GM18870 (cell line): Measurements from ENCODE around the gene ACTRT3.

Source experiments
- ATAC-seq: cut with Tn5 transposase; IDR thresholded peaks from one replicate; pipeline ENCODE4 v1.9.1; 2021; ENCODE audit warnings: moderate library complexity; ENCODE audit not compliant: unreplicated experiment

Gene ACTRT3

DNA sequence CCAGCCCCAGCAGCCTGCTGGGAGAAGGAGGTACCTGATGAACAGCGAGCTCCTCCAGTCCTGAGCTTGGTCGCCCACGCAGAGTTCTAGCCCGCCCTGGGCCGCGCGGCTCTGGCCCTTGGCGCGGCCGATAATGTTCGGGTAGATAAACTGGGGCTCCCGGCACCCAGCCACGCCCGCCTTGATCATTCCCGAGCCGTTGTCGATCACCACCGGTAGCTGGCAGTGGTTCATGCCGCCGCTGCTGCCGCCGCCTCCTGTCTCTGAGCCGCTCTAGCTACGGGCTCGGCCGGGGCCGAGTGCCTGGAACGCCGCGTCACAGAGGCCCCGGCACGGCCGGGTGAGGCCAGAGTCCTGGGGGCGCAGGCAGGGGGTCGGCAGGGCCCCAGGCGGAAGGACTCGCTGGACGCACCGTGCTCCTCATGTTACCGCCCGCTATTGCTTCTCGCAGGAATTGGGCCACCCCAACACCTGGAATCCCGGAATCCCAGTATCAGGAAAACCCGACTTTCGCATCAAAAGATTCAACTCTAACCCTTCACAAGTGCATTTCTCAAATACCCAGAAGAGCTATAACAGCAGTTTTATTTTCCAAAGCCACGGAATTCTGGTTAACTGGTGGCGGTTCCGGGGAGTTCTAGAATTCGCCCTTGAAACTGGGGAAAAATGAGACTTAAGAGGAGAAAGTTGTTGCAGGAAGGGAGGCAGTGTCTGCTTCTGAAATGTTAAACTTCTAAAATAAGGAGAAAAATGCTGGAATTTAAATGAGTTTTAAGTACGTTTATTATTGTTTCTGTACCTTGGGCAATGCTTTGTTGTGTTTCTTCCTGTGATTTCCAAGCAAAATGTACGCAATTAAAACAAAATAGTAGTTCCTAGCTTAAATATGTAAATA, at the start of gene ACTRT3:
TSS of gene ACTRT3 (minus strand) at position 275 of the 895 bp plus-strand sequence. CDS start at position 234, 41 bp downstream.
- ATAC-seq, result no peak

DNA sequence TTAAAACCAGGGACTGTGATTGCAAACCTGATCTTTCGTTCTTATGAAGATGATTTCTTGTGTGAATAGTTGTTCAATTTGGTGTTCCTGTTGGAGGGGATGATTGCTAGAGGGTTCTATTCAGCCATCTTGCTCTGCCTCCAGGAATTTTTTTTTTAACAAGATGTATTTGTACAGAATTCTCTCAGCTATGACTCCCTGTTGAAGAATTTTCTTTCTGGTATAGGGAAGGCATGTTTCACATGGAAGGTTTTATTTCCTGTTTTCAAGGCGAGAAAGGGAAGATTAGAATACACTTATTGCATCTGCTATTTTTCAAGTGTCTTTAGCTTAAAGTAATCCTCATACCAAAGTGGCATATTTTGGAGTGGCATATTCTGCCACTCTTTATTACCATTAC, 49.0 kb upstream of the ACTRT3 start:
- ATAC-seq, result no peak

DNA sequence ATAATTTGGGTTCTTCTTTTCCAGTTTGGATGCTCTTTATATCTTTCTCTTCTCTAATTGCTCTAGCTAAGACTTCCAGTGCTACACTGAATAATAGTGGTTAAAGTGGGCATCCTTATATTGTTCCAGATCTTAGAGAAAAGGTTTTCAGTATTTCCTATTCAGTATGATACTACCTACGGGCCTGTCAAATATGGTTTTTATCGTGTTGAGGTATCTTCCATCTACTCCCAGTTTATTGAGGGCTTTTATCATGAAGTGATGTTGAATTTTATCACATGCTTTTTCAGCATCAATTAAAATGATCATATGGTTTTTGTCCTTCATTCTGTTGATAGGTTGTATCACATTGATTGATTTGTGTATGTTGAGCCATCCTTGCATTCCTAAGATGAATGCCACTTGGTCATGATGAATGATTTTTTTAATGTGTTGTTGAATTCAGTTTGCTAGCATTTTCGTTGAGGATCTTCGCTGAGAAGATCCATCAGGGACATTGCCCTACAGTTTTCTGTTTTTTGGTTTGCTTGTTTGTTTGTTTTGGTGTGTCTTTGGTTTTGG, 46.3 kb upstream of the ACTRT3 start:
- ATAC-seq, result no peak

DNA sequence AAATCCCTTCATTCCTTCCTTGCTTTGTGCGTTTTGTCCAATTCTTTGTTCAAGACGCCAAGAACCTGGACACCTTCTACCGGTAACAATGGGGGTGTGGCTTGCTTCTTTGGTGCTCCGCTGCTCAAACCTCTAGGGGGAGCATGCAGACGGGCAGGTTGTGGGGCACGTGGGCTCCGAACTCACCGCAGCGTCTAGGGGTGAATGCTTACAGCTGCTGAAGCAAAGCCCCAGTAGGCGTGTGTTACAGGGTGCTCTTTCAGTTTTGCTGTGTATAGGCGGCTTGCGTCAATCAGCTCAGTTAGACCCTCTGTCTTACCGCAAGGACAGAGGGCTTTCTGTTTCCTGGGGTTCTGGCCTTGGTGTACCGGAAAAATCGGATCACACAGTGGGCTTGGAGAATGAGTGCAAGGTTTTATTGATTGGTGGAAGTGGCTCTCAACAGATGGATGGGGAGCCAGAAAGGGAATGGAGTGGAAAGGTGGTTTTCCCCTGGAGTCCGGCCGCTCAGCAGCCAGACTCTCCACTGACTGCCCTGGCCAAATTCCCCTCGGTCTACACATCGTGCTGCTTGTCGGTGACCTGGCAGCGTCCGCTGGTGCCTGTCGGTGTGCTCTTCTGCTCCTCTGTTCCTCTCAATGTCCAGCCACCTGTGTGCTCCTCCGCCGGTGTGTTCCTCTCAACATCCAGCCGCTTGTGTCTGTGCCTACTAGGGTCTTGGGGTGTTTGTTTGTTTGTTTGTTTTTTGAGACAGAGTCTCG, 44.6 kb upstream of the ACTRT3 start:
- peak; percentile 94 for ATAC-seq

DNA sequence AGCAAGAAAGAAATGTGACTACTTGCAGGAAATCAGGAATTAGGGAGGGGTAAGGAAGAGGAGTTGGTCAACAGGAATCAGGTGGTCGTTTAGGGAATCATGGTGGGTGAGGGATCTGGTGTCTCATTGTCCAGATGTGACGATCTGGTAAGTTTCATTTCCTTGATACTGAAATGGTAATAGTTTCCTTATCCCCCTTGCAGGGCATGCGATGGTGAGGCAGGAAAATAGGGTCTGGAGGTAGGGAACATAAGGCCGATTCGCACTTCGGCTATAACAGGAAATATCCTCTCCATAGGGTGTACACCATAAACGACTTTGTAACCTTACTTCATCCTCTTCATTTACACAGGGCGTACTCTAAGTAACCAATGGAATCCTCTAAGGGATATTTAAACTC, 43.9 kb upstream of the ACTRT3 start:
- no peak for ATAC-seq

DNA sequence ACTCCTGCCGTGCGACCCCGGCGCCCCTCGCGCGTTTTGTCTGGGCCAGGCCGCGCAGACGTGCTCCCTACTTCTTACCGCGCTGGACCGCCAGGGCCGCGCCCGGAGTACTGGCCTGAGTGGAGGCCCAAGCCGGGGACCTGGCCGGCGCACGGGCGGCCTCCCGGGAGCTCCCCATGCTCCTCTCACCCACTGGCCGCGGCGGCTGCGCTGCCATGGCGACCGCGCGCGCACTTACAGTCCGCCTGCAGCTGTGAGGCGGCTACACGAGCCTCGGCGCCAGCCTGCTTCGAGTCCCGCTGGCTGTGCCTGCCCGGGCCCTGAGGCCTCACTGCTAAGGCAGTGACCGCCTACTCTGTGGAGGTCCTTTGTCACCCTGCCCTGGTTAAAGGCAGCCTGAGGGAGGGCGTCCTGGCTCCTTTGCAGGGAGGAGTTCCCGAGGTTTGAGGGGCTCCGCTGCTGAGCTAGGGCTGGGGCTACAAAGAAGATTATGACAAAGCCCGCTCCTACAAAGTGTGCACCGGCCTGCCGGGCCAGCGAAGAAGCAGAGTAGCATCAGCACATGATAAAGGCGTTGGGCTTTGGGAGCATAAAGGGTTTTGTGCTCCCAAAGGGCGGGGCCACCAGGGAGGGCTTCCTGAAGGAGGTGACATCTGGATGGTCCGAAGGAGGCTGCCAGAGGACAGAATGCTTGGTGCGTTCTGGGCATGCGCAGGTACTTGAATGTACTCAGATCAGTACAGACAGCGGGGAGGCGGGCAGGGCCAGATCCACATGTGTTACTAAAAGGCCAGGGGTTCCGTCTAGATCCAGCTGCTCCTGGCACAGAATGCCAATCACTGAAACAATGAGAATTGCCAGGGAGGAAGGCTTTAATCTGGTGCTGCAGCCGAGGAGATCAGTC, 43.2 kb upstream of the ACTRT3 start, which contains the start of the genes LRRC34 and LRRIQ4:
TSS of gene LRRC34 (minus strand) at position 573 of the 904 bp plus-strand sequence. CDS start at position 217, 356 bp downstream.
TSS of gene LRRIQ4 (plus strand) at position 539 of the 904 bp plus-strand sequence. CDS start 9,052 bp downstream, outside the sequence.
- peak; percentile 43 for ATAC-seq

DNA sequence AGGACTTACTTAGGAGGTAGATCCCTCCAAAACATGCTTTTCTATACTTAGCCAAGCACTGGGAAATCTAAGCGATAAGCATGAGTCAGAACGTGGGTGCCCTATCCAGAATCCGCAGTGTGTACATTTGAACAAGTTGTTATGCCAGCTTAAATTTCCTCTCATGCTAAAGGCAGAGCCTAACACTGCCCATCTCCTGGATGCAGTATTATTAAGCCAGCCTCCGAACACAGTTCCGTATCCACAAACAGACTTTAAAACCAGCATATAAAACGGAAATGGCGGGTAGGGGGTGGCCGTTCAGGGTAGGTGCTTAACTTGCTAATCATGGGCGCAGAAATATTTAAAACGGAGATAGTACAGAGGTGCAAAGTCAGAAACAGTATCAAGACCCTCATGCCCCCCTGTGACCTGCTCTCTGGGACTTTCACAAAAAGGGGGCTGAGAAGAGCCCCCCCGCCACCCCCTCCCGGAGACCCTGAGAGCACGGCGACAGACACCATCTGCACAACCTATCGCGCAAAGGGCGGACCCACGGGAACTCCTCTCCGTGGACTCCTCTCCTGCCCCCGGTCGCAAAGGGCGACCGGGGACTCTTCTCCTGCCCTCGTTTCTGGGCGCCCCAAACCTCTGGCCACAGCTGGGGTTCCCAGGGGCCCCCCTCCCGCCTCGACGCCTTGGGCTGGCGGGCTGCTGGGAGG, 42.4 kb upstream of the ACTRT3 start:
- no peak for ATAC-seq

DNA sequence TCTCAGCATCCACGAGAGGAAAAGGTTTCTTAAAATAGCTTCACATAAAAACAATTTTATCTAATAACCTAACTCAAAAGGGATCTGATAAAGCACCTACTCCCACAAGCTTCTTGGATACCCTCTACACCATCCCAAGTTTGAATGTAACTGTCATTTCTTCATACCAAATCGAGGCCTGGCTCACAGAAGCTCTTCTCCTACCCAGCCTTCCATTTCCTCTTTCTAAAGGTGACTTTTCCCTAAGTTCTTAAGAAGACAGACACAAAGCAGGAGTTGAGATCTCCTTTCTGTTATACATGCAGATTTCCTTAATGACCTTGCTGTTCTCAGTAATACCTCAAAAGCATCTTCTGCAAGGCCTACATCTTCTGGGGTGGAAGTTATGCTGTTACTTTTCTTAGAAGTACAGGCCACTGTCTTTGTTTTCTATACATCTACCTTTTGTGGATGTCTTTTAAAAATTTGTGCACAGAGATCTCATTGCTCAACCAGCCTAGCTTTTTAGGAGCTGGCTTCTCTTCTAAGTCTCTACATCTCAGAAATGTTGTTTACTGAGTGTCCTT, 40.0 kb upstream of the ACTRT3 start:
- ATAC-seq, result no peak

DNA sequence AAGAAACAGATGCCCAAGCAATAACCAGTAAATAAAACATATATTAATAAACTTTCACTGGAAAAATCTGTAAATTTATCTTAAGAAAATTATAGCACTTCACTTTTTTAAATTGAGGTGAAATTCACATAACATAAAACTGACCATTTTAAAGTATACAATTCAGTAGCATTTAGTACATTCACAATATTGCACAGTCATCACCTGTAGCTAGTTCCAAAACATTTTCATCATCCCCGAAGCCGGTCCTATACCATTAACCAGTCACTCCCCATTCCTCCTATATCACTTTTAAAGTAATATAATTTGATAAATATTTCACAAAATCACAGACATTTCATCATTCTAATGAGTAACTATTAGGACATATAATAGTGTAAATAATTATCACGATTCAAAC, 35.3 kb upstream of the ACTRT3 start:
- no peak for ATAC-seq

DNA sequence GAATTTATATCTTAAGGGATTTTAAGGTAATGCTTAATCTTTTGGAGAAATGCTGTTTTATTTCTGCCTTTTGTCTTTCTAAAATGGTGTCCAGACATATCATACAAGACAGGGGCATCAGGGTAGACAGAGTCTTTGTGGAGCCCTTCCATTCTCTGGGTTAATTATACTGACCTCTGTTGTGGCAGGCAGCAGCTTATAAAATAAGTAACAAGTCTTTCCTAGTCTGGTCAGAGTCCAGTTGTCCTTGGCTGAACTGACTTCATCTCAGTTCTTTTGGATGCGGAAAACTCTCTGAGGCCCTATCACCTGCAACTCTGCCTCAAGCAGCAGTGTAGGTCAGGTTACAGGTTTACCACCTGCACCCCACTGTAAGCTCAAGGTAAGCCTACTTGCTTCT, 23.0 kb upstream of the ACTRT3 start:
- no peak for ATAC-seq

DNA sequence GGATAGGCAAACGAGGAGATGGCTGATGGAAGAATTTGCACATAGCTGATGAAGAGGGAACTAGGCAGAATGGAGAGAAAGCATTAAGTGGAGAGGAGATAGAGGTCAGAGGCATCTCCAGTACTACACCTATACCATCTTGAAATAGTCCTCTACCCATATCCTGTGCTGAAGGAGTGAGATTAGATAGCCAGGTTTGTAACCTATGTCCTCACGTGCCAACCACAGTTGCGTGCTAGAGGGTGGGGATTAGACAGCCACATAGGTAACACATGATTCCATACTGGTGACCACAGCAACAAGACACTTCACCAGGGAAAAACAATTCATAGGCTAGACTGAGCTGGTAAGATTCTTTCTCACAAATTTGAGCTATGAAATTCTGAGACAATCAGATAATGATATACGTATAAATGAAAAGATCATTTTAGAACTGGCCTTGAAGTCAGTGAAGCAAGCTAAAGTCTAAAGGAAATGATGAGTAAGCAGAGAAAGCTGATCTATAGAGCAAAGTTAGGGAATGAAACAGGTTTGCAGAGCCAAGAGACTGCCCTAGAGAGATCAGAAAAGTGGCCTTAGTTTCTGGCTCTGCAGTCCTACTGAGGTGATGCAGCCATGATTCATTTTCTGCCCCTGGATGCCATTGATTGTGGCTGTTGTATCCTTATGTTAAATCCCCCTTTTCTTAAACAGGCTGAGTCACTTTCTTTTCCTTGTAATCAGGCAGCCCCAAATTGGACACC, 21.5 kb upstream of the ACTRT3 start:
- ATAC-seq, result no peak

DNA sequence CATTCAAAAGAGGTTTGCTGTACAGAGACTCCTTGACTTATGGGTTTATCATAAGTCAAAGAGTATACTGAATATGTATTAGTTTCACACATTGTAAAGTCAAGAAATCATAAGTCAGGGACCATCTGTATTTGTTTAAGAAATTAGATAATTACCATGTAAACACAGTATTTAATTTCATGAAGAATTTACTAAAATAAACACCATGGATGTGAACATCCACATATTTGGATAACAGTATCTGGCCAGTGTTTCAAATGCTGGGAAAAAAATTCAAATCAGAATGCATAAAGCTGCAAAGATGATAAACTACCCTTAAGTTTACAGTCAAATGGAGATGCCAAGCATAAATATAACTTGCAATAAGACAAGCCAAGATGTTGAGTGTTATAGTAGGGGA, 20.9 kb upstream of the ACTRT3 start:
- no peak for ATAC-seq

DNA sequence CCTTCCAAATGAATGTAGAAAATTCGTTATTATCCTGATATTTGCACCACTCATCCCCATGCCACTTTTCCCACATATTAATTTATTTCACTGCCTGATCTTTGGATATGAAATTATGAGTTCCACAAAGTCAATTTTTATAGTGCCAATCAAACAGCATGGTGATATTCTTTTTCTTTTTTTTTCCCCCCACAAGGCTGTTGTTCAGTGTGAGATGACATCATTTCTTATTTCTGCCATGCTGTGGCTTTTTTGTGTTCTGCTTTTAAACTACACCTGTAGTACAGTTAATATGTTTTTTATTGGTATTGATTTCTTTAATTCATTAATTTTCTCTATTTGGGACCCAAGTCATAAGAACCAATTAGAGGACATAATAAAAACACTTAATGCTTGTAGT, 18.4 kb upstream of the ACTRT3 start:
- no peak for ATAC-seq

DNA sequence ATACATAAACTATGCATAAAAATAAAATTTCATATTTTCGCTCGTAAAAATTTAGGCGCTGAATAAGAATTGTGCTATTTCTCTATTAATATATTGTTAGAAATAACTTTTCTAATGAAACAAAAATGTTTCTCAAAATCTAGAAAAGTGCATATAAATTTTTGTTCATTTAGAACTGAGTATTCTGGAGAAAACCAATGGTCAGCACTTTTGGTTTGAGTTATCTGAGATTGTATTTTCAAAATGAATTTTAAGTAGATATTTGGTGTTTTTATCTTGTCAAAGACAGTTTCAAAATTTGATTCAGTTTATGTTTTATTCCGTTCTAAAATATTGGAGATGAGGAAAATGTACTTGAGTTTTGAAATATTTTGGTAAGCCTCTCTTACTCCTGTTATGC, 17.8 kb upstream of the ACTRT3 start:
- no peak for ATAC-seq

DNA sequence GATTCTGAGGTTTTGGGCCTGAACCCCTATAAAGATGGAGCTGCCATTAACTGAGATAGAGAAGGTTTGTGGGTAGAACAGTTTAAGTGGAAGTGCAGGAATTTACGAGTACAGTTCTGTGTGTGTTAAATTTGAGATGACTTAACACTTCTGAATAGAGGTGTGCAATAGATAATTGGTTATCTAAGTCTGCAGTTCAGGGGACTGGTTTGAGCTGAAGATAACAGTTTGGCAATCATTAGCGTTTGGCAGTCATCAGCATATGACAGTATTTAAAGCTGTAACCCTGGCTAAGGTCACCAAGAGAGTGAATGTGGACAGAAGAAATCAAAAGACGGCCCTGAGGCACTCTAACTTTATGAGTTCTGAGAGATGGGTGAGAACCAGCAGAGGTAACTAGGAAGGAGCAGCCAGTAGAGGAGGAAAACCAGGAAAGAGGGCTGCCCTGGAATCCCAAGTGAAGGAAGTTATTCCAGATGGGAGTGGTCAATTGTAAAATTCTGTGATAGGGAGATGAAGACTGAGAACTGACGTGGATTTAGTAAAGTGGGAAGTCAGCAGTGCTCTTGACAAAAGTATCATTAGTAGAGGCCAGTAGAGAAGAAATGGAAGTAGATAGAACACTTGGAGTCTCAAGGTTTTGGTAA, 12.0 kb upstream of the ACTRT3 start:
- ATAC-seq, result no peak

DNA sequence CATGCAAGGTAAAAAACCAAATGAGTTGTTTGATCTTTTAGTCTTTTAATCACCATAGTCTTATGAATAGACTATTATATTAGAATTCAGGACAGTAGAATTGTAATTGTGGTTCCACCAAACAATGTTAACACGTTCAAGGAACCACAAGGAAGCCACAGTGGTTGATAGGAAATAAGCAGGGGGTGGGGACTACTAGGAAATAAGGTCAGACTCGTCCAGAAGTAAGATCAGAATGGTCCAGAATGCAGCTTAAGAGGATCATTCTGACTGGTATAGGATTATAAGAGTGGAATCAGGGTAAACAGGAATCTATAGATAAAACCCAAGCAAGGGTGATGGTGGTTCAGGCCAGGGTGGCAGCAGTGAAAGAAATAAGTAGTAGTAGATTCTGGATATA, 11.4 kb upstream of the ACTRT3 start:
- no peak for ATAC-seq

DNA sequence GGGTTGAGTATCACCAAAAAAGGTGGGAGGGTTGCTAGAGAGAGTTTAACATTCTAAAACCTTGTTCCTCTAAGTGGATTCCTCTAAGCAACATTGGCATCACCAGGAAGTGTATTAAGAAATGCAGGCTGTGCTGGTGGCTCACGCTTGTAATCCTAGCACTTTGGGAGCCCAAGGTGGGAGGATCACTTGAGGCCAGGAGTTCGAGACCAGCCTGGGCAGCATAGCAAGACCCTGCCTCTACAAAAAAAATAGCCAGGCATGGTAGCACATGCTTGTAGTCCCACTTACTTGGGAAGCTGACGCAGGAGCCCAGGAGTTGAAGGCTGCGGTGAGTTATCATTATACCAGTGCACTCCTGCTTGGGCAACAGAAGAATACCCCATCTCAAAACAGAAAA, 8.5 kb upstream of the ACTRT3 start:
- ATAC-seq, result no peak

DNA sequence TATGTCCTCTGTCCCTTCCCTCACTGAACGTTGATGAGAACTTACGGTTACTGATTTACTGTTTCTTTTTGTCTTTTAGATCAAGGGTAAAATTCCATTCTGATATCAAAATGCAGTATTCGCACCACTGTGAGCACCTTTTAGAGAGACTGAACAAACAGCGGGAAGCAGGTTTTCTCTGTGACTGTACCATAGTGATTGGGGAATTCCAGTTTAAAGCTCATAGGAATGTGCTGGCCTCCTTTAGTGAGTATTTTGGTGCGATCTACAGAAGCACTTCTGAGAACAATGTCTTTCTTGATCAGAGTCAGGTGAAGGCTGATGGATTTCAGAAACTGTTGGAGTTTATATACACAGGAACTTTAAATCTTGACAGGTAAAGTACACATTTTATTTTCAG, 4.8 kb upstream of the ACTRT3 start:
- no peak for ATAC-seq
